Liver (tissue), 9 donors: ENCODE results near the gene CRHR2. TPM values are rescaled to one million over a fixed set of nuclear protein-coding genes. Genes with fewer than 3 reads are reported as not detected.

Experiments
- DNase-seq: peaks from one replicate; pipeline ENCODE4 v3.0.0-alpha.2; 2017; ENCODE audit warnings: low spot score
- H3K27ac ChIP-seq, 2 donors: one replicate each; pipeline ENCODE4 v1.7.0; 2013; ENCODE audit warnings: inconsistent platforms in 2 of 2, low read length in 2 of 2, control low read depth in 1 of 2, low read depth in 1 of 2, mild to moderate bottlenecking in 1 of 2
- H3K27me3 ChIP-seq, 4 donors: one replicate each; pipeline versions ENCODE4 v1.6.1 to v1.7.0; 2013; ENCODE audit warnings: low read length in 3 of 4, inconsistent platforms in 1 of 4, mild to moderate bottlenecking in 1 of 4, moderate library complexity in 1 of 4; ENCODE audit not compliant: control insufficient read depth in 4 of 4, insufficient read depth in 4 of 4
- H3K36me3 ChIP-seq, 4 donors: one replicate each; pipeline versions ENCODE4 v1.6.1 to v1.7.0; 2013; ENCODE audit warnings: low read length in 3 of 4, mild to moderate bottlenecking in 3 of 4, low read depth in 1 of 4, moderate library complexity in 1 of 4; ENCODE audit not compliant: control insufficient read depth in 4 of 4, insufficient read depth in 3 of 4
- H3K4me1 ChIP-seq, 4 donors: one replicate each; pipeline versions ENCODE4 v1.6.1 to v1.7.0; 2013; ENCODE audit warnings: low read length in 3 of 4, mild to moderate bottlenecking in 3 of 4, moderate library complexity in 1 of 4; ENCODE audit not compliant: control insufficient read depth in 4 of 4, insufficient read depth in 4 of 4
- H3K4me3 ChIP-seq, 3 donors: one replicate each; pipeline versions ENCODE4 v1.6.1 to v1.7.0; 2013; ENCODE audit warnings: low read length in 3 of 3, control low read depth in 1 of 3, low read depth in 1 of 3, mild to moderate bottlenecking in 1 of 3
- H3K9ac ChIP-seq, 2 donors: one replicate each; pipeline ENCODE4 v1.7.0; 2013; ENCODE audit warnings: low read length in 2 of 2, mild to moderate bottlenecking in 2 of 2, moderate library complexity in 2 of 2, control low read depth in 1 of 2, low read depth in 1 of 2
- H3K9me3 ChIP-seq, 4 donors: one replicate each; pipeline versions ENCODE4 v1.6.1 to v1.7.0; 2013; ENCODE audit warnings: low read length in 3 of 4; ENCODE audit not compliant: control insufficient read depth in 4 of 4
- ATF3 ChIP-seq: IDR thresholded peaks from 2 replicates; pipeline ENCODE4 v1.6.1; 2016; ENCODE audit warnings: antibody characterized with exemption
- CTCF ChIP-seq: fragments of 150-350 bp; IDR thresholded peaks from 2 replicates; pipeline ENCODE4 v1.5.1; 2017; ENCODE audit warnings: improper control_type of control experiment, low read depth, low read length; ENCODE audit not compliant: missing input control
- FOXA1 ChIP-seq: IDR thresholded peaks from 2 replicates; pipeline ENCODE4 v1.6.1; 2016; ENCODE audit warnings: antibody characterized with exemption
- FOXA2 ChIP-seq: IDR thresholded peaks from 2 replicates; pipeline ENCODE4 v1.6.1; 2016; ENCODE audit warnings: antibody characterized with exemption
- GABPA ChIP-seq, 2 donors: IDR thresholded peaks in 1 of 2; conservative IDR thresholded peaks in 1 of 2; 2 replicates each; pipeline ENCODE4 v1.6.1; 2016; ENCODE audit warnings: antibody characterized with exemption in 2 of 2, mild to moderate bottlenecking in 1 of 2, moderate library complexity in 1 of 2
- HNF4A ChIP-seq, 2 donors: conservative IDR thresholded peaks; 2 replicates each; pipeline ENCODE4 v1.6.1; 2016; ENCODE audit warnings: antibody characterized with exemption in 2 of 2, mild to moderate bottlenecking in 2 of 2
- HNF4G ChIP-seq: IDR thresholded peaks from 2 replicates; pipeline ENCODE4 v1.6.1; 2016; ENCODE audit warnings: antibody characterized with exemption
- JUND ChIP-seq, 2 donors: IDR thresholded peaks; 2 replicates each; pipeline ENCODE4 v1.6.1; 2016; ENCODE audit warnings: antibody characterized with exemption in 2 of 2
- NR2F2 ChIP-seq: IDR thresholded peaks from 2 replicates; pipeline ENCODE4 v1.6.1; 2016; ENCODE audit warnings: antibody characterized with exemption
- REST ChIP-seq: IDR thresholded peaks from 2 replicates; pipeline ENCODE4 v1.6.1; 2016; ENCODE audit warnings: antibody characterized with exemption, mild to moderate bottlenecking
- RXRA ChIP-seq, 2 donors: IDR thresholded peaks; 2 replicates each; pipeline ENCODE4 v1.6.1; 2017 to 2018; ENCODE audit warnings: antibody characterized with exemption in 2 of 2, mild to moderate bottlenecking in 1 of 2
- YY1 ChIP-seq: IDR thresholded peaks from 2 replicates; pipeline ENCODE4 v1.6.1; 2016; ENCODE audit warnings: antibody characterized with exemption, mild to moderate bottlenecking
- WGBS: extraction: QIAGEN DNeasy Blood & Tissue Kit; methylation state at CpG from one replicate; pipeline ENCODE4 v1.1.7; 2013; 5-methylcytosine and 5-hydroxymethylcytosine counted together
- polyA plus RNA-seq, 2 donors: library from polyadenylated mRNA; stranded (reverse) in 1 of 2; unstranded in 1 of 2; fragments of 200-250 nt in 1 of 2; fragments of >200 nt in 1 of 2; fragmentation: Nextera tagmentation in 1 of 2; extraction: Ambion mirVana in 1 of 2; gene quantifications; one replicate each; pipeline versions ENCODE4 v1.2.1 to v1.2.3, GENCODE V29; 2013 to 2015
- total RNA-seq, 2 donors: library from RNA; depleted of rRNA; stranded (reverse); fragments of >200 nt; gene quantifications; one replicate each; pipeline ENCODE4 v1.2.3, GENCODE V29; 2014
- donor health status: healthy.
- donor health status: healthy.
- donor health status: healthy.
- donor health status: healthy.
- donor health status: healthy.

The CRHR2 gene
- total and polyA plus RNA-seq, 4 donors: not detected

DNA sequence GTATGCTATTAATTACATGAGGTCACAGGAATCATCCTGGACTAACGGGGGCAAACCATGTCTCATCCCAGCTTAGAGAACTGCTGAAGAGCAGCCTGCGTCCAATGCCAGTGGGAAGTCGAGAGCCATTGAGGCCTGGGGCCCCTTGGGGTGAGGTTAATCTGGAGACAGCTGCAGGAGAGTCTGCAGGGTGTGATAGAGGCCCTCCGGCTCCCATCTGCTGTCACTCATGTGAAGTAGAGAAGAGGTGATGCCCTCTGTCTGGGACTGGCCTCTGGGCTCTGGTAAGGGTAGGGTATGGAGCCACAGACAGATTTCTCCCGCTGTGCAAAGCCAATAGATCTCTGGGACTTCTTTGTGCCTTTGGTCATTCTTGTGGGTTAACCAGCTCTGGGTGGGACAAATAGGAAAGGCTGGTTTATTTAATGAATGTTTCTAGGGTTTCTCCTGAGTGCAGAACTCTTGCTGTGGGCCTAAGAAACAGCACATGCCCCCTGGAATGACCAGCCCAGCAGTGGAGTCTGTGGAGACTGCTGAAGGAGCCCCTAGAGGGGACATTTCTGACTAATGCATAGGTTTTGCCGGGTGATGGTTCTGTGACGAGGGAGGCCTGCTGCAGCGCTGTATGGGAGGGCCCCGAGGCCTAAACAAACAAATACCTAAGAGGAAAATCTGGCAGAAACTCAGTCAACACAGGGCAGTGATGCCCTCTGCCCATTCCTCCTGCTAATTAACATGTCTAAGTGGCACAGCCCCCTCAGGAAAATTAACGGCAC, 34.5 kb downstream of the CRHR2 start:
- peaks cover 0 to 4% (median 0%) of the 10 kb centered on the region in 4 donors for H3K36me3 ChIP-seq
- TF ChIP-seq FOXA2 (no peak), GABPA (IDR thresholded peaks at IDR 0.05 in 1 of 2, conservative IDR thresholded peaks at IDR 0.05 in 1 of 2) (no peak), JUND (IDR thresholded peaks at IDR 0.05) (no peak), FOXA1 (no peak), RXRA (IDR thresholded peaks at IDR 0.05) (no peak), HNF4G (no peak), HNF4A (conservative IDR thresholded peaks at IDR 0.05) (no peak), REST (no peak), YY1 (no peak)
- no peak overlapping the region for H3K27ac ChIP-seq
- no peaks in the 10 kb centered on the region for H3K27me3 ChIP-seq
- 88% methylated on average over 10 of the region's 10 CpGs for WGBS
- no peak overlapping the region for H3K9ac ChIP-seq
- no peaks in the 10 kb centered on the region for H3K4me1 ChIP-seq
- H3K9me3 ChIP-seq: no peaks in the 10 kb centered on the region
- H3K4me3 ChIP-seq: no peak overlapping the region
- DNase-seq: peak; percentile 35

DNA sequence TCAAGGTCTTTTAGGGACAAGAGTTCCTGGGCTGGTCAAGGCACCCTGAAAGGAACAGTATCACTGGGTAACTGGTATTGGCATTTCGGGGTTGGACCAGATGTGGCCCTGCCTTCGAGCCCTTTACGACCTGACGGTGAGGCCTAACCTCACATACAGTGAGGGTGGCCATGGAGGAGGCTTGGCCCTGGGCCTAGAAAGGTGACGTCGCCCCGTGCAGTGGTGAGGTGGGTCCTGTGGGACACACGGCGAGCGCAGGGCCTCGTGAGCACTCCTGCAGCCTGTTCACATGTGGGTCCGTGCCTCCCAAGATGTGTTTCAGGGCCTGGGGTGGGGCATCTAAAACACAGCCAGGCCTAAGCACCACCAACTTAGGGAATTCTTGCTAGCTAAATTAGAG, 36.1 kb downstream of the CRHR2 start:
- Histone ChIP-seq H3K4me3 (no peak overlapping the region), H3K36me3 (peaks cover 0 to 4% (median 0%) of the 10 kb centered on the region in 4 donors), H3K27ac (no peak overlapping the region), H3K27me3 (no peaks in the 10 kb centered on the region), H3K4me1 (no peaks in the 10 kb centered on the region), H3K9me3 (no peaks in the 10 kb centered on the region), H3K9ac (no peak overlapping the region)
- TF ChIP-seq CTCF (no peak), ATF3 (no peak), GABPA (IDR thresholded peaks at IDR 0.05 in 1 of 2, conservative IDR thresholded peaks at IDR 0.05 in 1 of 2) (no peak), YY1 (no peak), NR2F2 (no peak), REST (no peak), FOXA1 (no peak), JUND (IDR thresholded peaks at IDR 0.05) (no peak), HNF4G (no peak), FOXA2 (no peak)
- DNase-seq: no peak
- 96% methylated on average over 12 of the region's 12 CpGs for WGBS
